Measurements from ENCODE around the gene DACH1. TPM values are rescaled to one million over a fixed set of nuclear protein-coding genes. Genes with fewer than 3 reads are reported as not detected.

DACH1 gene
- total and polyA plus RNA-seq, 2 of the 13 experiments (the other 11 are each of a cell fraction or from before 2014, with no cell fraction given): not detected

GRCh38 chr13:71481501-71481900, 385.5 kb downstream of the DACH1 start:
- no peaks in the 10 kb centered on the region for H3K4me1 ChIP-seq (ENCODE audit: insufficient read depth, low read length)
- ChIA-PET POLR2A (no interaction called here), CTCF (ENCODE audit: low intra/inter-chr PET ratio, low total read pairs) (no interaction called here)
- DNase-seq (ENCODE audit: low spot score) (no peak), FAIRE-seq (no peak), ATAC-seq (no peak)
- no peak overlapping the region for H2AFZ ChIP-seq (ENCODE audit: low read length)
- H3K4me3 ChIP-seq (replicated peaks in 1 of 3; ENCODE audit: insufficient read depth in 1 of 3, low read depth in 2 of 3, low read length in 3 of 3): no peak overlapping the region
- H4K20me1 ChIP-seq (ENCODE audit: insufficient read depth, low read length): no peaks in the 10 kb centered on the region
- no peaks in the 10 kb centered on the region for H3K9me3 ChIP-seq (ENCODE audit: low read length)
- 12% methylated on average over 3 of the region's 3 CpGs for WGBS (ENCODE audit: low lambda C conversion rate)
- no peak overlapping the region for H3K9ac ChIP-seq (ENCODE audit: insufficient read depth, low read depth, low read length)
- H3K79me2 ChIP-seq (ENCODE audit: insufficient read depth, low read length): no peaks in the 10 kb centered on the region
- no TSS peak for BruUV-seq (replicated peaks)
- H3K36me3 ChIP-seq (replicated peaks in 1 of 2; ENCODE audit: control insufficient read depth in 1 of 2, insufficient read depth in 2 of 2, low read length in 2 of 2): no peaks in the 10 kb centered on the region
- in situ Hi-C loops (cut with HindIII; ENCODE audit: extremely low pct_ligation_motif_present, low pct_unique_long_range_greater_than_20kb): no loop called here
- TF ChIP-seq ZNF512 (CRISPR knock-in tag; IDR thresholded peaks at IDR 0.05) (no peak), ZNF251 (CRISPR knock-in tag; IDR thresholded peaks at IDR 0.05) (no peak), PHF20 (CRISPR knock-in tag; IDR thresholded peaks at IDR 0.05) (no peak), ZNF513 (CRISPR knock-in tag; conservative IDR thresholded peaks at IDR 0.05) (no peak), GABPA (IDR thresholded peaks at IDR 0.05; ENCODE audit: low read depth, low read length) (no peak), GABPA (CRISPR knock-in tag; IDR thresholded peaks at IDR 0.05; ENCODE audit: low read depth) (no peak), ATF3 (CRISPR knock-in tag; IDR thresholded peaks at IDR 0.05) (no peak), NR2F2 (IDR thresholded peaks at IDR 0.05; ENCODE audit: borderline replicate concordance, low read depth) (no peak), ZXDC (CRISPR knock-in tag; IDR thresholded peaks at IDR 0.05) (no peak), ZNF350 (CRISPR knock-in tag; IDR thresholded peaks at IDR 0.05; ENCODE audit: borderline replicate concordance, low read depth) (no peak), ZBTB33 (CRISPR knock-in tag; IDR thresholded peaks at IDR 0.05) (no peak)
- H3K27ac ChIP-seq (ENCODE audit: extremely low read length, insufficient read depth, low read length): no peak overlapping the region
- no peak overlapping the region for H3K4me2 ChIP-seq (ENCODE audit: low read depth, low read length)
- intact Hi-C loops (cut with micrococcal nuclease; ENCODE audit: unreplicated experiment): no loop called here
- no peaks in the 10 kb centered on the region; a peak in 1 of 5 replicates for H3K27me3 ChIP-seq (ENCODE audit: control insufficient read depth in 1 of 2, insufficient read depth in 2 of 2, low read length in 2 of 2)

Data from HepG2 (cell line).